Ovary (tissue), 9 donors: Measurements from ENCODE around the gene DDX54. TPM values are rescaled to one million over a fixed set of nuclear protein-coding genes. Genes with fewer than 3 reads are reported as not detected.

Experiments used
- DNase-seq, 5 donors: peaks; one replicate each; pipeline ENCODE4 v3.0.0-alpha.2; 2019 to 2020
- H3K27ac ChIP-seq, 2 donors: fragments of 200-600 bp; one replicate each; pipeline versions ENCODE4 v1.5.1 to v1.8.0; 2019 to 2022
- H3K27me3 ChIP-seq: fragments of 200-600 bp; one replicate; pipeline ENCODE4 v1.8.0; 2022
- H3K36me3 ChIP-seq: fragments of 200-600 bp; sonication (generic); one replicate; pipeline ENCODE4 v1.5.1; 2019
- H3K4me1 ChIP-seq: one replicate; pipeline ENCODE4 v1.8.1; 2013; ENCODE audit warnings: mild to moderate bottlenecking, moderate library complexity; ENCODE audit not compliant: insufficient read depth
- H3K4me3 ChIP-seq: fragments of 200-600 bp; sonication (generic); one replicate; pipeline ENCODE4 v1.5.1; 2017
- H3K9me3 ChIP-seq, 2 donors: fragments of 200-600 bp in 1 of 2; sonication (generic) in 1 of 2; one replicate each; pipeline versions ENCODE4 v1.5.1 to v1.8.1; 2013 to 2019; ENCODE audit warnings: mild to moderate bottlenecking in 1 of 2, moderate library complexity in 1 of 2
- CTCF ChIP-seq, 3 donors: fragments of 450-650 bp in 2 of 3; fragments of 200-600 bp in 1 of 3; IDR thresholded peaks; one replicate each; pipeline versions ENCODE4 v1.5.1 to v1.8.0; 2016 to 2022; ENCODE audit warnings: antibody characterized with exemption in 3 of 3, mild to moderate bottlenecking in 1 of 3
- EP300 ChIP-seq: sonication (generic); formaldehyde crosslinking; IDR thresholded peaks from one replicate; pipeline ENCODE4 v1.6.1; 2017; ENCODE audit warnings: antibody characterized with exemption
- POLR2A ChIP-seq: fragments of 450-650 bp; IDR thresholded peaks from one replicate; pipeline ENCODE4 v1.6.1; 2017; ENCODE audit warnings: antibody characterized with exemption, mild to moderate bottlenecking, moderate library complexity
- WGBS, 3 donors: extraction: QIAGEN DNeasy Blood & Tissue Kit in 1 of 3; methylation state at CpG; one replicate each; pipeline versions ENCODE4 v1.1.5 to v1.1.7; 2013 to 2017; 5-methylcytosine and 5-hydroxymethylcytosine counted together
- intact Hi-C, 4 donors: fragments of 100-400 bp; cut with DNase I; formaldehyde crosslinking; loops; one replicate each; pipeline versions ENCODE4 v1.11.0 to v1.15.1; 2022 to 2023
- polyA plus RNA-seq, 2 donors: library from polyadenylated mRNA; stranded (reverse); fragments of 200-250 nt in 1 of 2; fragments of 350-450 nt in 1 of 2; fragmentation: Illumina TruSeq in 1 of 2; extraction: RNeasy Lipid Tissue Mini Kit (QIAGEN cat#74804) in 1 of 2; gene quantifications; one replicate each; pipeline ENCODE4 v1.2.3, GENCODE V29; 2013 to 2014
- total RNA-seq, 7 donors: library from RNA; depleted of rRNA in 2 of 7; stranded (reverse); fragments of >200 nt in 2 of 7; fragmentation: NEBNext Ultra II Directional in 3 of 7; extraction: Animal tissue kit (Norgen Biotek cat#: 25700) in 3 of 7; gene quantifications; one replicate each; pipeline versions ENCODE4 v1.1.0 to v1.2.4, GENCODE V29; 2016 to 2023
- donor health status: DM: no; HTN: no; CAD: no; lungs with moderate emphysema.
- donor health status: DM: no; HTN: no; CAD: no.
- donor health status: Bipolar disorder and iron deficiency.
- donor health status: DM: yes; HTN: yes; CAD: no.
- donor health status: DM: no; HTN: no; CAD: no.
- donor health status: DM: yes; HTN: yes; CAD: no.

DDX54 gene
- total and polyA plus RNA-seq, 9 donors = 10.8 to 77.5 (median 59.4) TPM

GRCh38 chr12:113138826-113139225 lies 46.5 kb downstream of the DDX54 start:
- H3K27me3 ChIP-seq = no peaks in the 10 kb centered on the region
- 65 to 77% (median 67%) methylated on average over 3 of the region's 3 CpGs for WGBS, 3 donors
- intact Hi-C loops = no loop called here

GRCh38 chr12:113137861-113138783 lies 47.2 kb downstream of the DDX54 start:
- no peak for DNase-seq
- TF ChIP-seq CTCF (IDR thresholded peaks at IDR 0.05) (no peak), EP300 (no peak), POLR2A (no peak)

More at GRCh38 chr12:113138826-113139225, 46.5 kb downstream of the DDX54 start:
- no peak for DNase-seq
- Histone ChIP-seq H3K4me1 (no peaks in the 10 kb centered on the region), H3K4me3 (no peak overlapping the region), H3K36me3 (no peaks in the 10 kb centered on the region), H3K9me3 (no peaks in the 10 kb centered on the region), H3K27ac (no peak overlapping the region)
- TF ChIP-seq CTCF (IDR thresholded peaks at IDR 0.05) (no peak), EP300 (no peak), POLR2A (no peak)

GRCh38 chr12:113136990-113137511 lies 48.2 kb downstream of the DDX54 start:
- H3K4me1 ChIP-seq = no peaks in the 10 kb centered on the region
- intact Hi-C loops = no loop called here
- no peak for DNase-seq
- H3K36me3 ChIP-seq = no peaks in the 10 kb centered on the region
- H3K9me3 ChIP-seq = no peaks in the 10 kb centered on the region
- TF ChIP-seq POLR2A (no peak), CTCF (IDR thresholded peaks at IDR 0.05) (no peak), EP300 (no peak)
- H3K27ac ChIP-seq = no peak overlapping the region
- 82 to 86% (median 83%) methylated on average over 6 of the region's 6 CpGs for WGBS, 3 donors
- H3K27me3 ChIP-seq = no peaks in the 10 kb centered on the region
- no peak overlapping the region for H3K4me3 ChIP-seq

More at GRCh38 chr12:113137861-113138783, 47.2 kb downstream of the DDX54 start:
- H3K4me1 ChIP-seq = no peaks in the 10 kb centered on the region
- 77 to 79% (median 79%) methylated on average over 12 of the region's 12 CpGs for WGBS, 3 donors
- H3K27me3 ChIP-seq = no peaks in the 10 kb centered on the region
- no peaks in the 10 kb centered on the region for H3K36me3 ChIP-seq
- H3K27ac ChIP-seq = no peak overlapping the region
- intact Hi-C loops = no loop called here
- H3K9me3 ChIP-seq = no peaks in the 10 kb centered on the region
- H3K4me3 ChIP-seq = no peak overlapping the region

GRCh38 chr12:113136128-113136989 lies 48.9 kb downstream of the DDX54 start:
- H3K27ac ChIP-seq = no peak overlapping the region
- WGBS, 3 donors = 28 to 34% (median 32%) methylated on average over 21 of the region's 21 CpGs
- no peaks in the 10 kb centered on the region for H3K27me3 ChIP-seq
- H3K4me1 ChIP-seq = no peaks in the 10 kb centered on the region
- intact Hi-C loops = no loop called here
- H3K36me3 ChIP-seq = no peaks in the 10 kb centered on the region
- TF ChIP-seq POLR2A (no peak), EP300 (no peak), CTCF (IDR thresholded peaks at IDR 0.05) (no peak)
- no peak overlapping the region for H3K4me3 ChIP-seq
- no peak for DNase-seq
- no peaks in the 10 kb centered on the region for H3K9me3 ChIP-seq
